T47D (cell line): Measurements from ENCODE around the gene KLHDC7B.

Experiments used
- DNase-seq, 2 experiments: peaks; one replicate each; pipeline versions ENCODE4 v3.0.0 to v3.0.0-alpha.2; 2011 to 2012; ENCODE audit warnings: low read depth in 1 of 2, low spot score in 1 of 2
- JUND ChIP-seq: IDR thresholded peaks from 2 replicates; pipeline ENCODE4 v1.6.1; 2012; ENCODE audit warnings: low read depth
- in situ Hi-C: cut with HindIII; loops from 2 replicates; pipeline ENCODE4 v1.10.0; 2016; ENCODE audit warnings: low sequenced_read_pairs, low pct_unique_long_range_greater_than_20kb

Gene KLHDC7B

DNA sequence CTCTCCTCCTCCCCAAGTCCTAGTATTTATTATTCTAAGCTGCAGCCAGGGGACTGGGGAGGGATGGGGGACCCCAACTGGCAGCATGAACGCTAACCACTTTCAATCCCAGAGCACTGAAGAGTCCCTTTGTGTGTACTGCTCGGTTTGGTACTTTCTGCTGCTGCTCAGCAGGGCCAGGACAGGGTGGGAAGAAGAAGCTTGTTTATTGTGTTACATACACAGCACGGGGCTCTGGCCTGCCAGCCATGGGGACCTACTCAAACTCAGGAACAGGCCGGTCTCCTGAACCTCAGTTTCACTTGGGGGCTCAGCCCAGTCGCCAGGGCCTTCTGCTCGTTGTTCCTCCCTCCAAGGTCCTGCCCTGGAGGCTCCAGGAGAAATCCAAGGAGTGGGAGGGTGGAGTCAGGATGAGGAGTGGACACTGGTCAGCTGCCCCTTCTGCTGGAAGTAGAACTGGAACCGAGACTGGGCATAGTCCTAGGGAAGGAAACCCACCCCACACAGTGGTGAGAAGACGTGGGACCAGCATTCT lies 33.1 kb downstream of the KLHDC7B start:
- TF ChIP-seq JUND: no peak
- DNase-seq: no peak
- in situ Hi-C loops: no loop called here

DNA sequence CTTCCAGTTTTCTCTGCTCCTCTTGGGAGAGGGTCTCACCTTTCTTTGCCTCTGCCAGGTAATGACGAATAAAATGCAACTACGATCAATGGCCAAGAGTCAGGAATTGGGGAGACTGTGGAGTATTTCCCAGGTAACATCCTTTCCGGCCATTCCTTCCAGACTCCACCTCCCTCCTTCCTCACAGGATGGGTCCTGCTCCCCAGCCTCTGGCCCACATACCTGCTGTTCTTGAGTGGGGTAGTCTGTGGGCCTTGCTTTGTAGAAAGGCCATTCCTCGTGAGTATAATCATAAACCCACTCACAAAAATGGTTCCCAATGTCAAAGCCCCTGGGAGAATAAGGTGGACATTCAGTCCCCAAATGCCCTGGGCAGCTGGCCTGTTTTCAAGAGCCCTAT lies 34.1 kb downstream of the KLHDC7B start:
- in situ Hi-C loops: no loop called here
- no peak for TF ChIP-seq JUND

DNA sequence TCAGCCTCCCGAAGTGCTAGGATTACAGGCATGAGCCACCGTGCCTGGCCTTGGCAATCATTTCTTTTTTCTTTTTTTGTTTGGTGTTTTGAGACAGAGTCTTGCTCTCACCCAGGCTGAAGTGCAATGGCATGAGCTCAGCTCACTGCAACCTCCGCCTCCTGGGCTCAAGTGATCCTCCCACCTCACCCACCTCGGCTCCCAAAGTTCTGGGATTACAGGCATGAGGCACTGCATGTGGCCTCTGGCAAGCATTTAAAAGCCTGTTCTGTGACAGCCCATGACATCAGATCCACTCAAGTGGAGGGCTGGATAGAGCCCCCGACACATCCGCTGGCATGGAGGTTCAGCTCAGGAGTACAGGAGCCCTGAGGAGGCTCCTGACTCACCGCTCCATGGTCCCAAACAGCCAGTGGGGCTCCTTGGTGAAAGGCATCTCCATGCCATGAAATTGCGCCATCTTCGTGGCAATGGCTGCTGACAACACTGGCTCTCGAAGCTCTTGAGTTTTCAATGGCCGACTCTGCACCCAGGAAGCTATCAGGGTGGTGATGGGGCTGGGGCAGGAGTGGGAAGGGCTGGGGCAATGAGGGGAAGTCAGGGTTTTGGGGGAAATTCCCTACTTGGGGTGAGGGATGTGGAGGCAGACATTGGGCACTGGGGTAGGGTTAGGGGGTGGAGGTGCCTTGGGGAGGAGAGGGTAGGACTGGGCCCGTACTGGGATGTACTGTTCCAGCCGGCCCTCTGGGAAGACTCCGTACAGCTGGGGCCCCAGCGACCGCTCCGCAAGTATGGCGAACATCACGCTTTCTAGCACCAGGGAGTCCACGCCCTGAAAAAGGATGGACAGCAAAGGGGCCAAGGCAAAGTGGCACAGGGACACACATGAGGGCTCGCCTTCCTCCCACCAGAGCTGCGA lies 35.6 kb downstream of the KLHDC7B start:
- DNase-seq: no peak
- no peak for TF ChIP-seq JUND
- in situ Hi-C loops: no loop called here

More for the DNA sequence above, 34.1 kb downstream of the KLHDC7B start:
- no peak for DNase-seq

DNA sequence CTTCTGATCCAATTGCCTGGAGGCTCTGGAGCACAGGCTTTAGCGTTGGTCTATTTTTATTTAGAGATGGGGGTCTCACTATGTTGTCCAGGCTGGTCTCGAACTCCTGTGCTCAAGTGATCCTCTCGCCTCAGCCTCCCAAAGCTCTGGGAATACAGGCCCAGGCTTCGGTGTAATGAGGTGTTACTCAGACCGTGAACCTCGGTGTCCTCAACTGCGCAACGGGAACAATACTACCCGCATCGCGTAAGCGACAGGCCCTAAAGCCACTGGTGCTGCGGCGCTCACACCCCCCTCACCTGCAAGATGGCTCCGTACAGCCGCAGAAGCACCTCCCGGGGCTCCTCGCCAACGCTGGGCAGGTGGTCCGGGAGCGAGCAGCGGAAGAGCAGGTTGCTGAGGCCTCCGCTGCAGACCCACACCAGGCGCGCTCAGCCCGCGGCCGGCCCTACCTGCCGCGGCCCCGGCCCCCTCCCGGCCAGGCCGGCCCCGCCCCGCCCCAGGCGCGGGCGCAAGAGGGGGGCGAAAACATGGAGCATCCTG lies 36.3 kb downstream of the KLHDC7B start:
- DNase-seq: peak in 1 of 2 experiments; percentile 10
- in situ Hi-C loops: no loop called here
- no peak for TF ChIP-seq JUND

DNA sequence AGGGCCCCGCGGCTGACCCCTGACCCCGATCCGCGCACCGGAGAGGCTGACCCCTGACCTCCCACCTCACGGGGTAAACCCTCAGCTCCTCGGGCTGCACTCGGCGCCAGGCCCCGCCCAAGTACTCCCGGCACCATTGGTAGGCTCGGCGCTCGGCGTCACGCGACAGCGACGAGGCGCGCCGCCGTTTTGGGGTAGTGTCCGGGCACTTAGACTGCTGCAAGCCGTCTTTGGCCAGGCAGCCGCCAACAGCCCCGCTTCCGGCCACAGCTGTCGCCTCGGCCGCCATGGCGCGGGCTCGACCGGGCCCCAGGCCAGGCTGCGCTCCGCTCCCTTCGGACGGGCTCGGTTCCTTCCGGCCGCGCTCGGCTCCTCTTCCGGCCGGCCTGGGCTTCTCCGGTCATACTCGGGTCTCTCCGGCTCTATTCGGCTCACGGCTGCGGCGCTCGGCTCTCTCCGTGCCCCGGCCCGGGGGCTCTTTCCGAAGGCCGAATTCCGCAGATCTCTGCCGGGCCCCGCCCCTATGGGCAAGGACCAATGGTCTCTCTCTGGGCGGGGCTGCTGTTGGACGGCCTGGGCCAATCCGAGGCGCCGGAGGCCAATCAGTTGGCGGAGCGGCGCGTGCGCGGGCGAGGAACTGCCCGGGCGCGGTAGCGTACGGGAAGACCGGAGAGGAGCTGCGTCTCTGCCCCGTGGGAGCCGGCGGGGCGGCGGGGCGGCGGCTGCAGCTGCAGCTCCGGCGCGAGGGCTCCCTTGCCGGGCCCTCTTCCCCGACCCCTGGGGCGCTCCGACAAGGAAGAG lies 37.0 kb downstream of the KLHDC7B start, which contains the start of gene CHKB:
TSS of gene CHKB (minus strand) at position 357 of the 801 bp plus-strand sequence. CDS start at position 289, 68 bp downstream.
- in situ Hi-C loops: no loop called here

DNA sequence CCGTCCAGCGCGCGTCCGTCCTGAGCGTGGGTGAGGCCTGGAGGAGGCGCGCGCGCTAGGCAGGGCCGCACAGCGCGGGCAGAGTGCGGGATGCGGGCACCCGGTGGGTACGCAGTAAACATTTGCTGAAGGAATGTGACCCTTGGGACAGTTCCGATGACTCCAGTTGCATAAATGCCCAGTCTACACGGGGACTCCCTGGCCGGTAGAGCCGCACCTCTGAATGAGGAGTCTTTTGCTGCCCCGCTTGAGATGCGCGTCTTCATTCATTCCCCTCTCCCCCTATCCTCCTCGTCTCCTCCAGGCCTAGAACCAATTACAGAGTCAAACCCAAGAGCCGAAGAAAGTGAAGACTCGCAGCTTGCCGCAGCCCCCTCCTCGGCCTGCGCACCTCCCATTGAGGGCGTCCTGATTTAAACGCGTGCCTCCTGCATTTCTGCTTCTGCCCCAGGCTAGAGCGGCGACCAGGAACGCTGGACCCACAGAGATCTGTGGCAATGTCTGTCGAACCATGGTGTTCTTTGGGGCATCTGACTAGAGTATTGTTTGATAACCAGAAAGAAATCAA lies 37.7 kb downstream of the KLHDC7B start:
- no peak for DNase-seq
- in situ Hi-C loops: no loop called here
- TF ChIP-seq JUND: no peak

More for the DNA sequence above, 37.0 kb downstream of the KLHDC7B start, which contains the start of gene CHKB:
- peak; percentile 96 to 97 for DNase-seq
- TF ChIP-seq JUND: no peak

DNA sequence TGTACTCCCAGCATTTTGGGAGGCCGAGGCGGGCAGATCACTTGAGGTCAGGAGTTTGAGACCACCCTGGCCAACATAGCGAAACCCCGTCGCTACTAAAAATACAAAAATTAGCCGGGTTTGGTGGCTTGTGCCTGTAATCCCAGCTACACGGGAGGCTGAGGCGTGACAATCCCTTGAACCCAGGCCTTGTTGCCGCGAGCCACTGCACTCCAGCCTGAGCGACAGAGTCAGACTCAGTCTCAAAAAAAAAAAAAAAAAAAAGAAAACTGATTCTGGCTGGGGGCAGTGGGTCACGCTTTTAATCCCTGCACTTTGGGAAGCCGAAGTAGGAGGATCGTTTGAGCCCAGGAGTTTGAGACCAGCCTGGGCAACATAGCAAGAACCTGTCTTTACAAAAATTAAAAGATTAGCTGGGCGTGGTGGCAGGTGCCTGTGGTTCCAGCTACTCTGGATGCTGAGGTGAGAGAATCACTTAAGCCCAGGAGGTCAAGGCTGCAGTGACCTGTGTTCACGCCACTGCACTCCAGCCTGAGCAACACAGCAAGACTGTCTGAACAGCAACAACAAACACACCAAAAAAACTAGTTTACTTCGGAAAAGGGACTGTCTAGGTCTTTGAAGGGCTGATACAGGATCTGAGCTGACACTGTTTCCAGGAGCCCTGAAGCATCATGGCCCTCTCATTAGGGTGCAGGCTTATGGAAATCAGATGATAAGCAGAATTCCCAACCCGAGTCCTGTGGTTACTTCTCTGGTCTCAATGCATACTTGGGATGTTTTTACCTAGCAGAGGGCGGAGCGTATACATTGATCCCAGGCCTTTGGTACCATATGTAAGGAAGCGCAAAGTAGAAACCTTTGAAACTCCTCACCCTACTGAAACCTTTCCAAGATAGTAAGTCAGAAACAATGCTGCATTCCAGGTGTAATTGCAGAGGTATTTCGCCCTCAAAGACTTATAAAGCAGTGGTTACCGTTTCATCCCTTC lies 38.7 kb downstream of the KLHDC7B start:
- in situ Hi-C loops: no loop called here
- no peak for DNase-seq
- TF ChIP-seq JUND: no peak

DNA sequence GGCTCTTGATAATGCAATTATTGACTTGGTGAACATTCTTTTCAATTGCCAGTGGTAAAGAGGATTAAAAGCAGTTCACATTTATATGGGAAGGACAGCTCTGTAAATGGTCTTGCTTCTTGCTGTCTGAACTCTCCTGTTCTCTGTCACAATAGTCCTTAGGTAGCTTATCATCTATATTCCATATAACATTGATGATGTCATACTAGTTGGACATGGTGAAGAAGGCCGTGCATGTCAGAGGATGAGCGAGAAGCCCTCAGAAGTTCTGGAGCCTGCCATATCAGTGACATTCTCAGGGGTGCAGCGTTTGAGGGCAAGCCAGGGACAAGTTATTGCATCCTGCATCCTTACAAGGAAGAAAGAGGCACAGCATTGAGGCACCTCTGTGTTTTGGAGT lies 39.5 kb downstream of the KLHDC7B start:
- no peak for TF ChIP-seq JUND
- in situ Hi-C loops: no loop called here
- DNase-seq: no peak

DNA sequence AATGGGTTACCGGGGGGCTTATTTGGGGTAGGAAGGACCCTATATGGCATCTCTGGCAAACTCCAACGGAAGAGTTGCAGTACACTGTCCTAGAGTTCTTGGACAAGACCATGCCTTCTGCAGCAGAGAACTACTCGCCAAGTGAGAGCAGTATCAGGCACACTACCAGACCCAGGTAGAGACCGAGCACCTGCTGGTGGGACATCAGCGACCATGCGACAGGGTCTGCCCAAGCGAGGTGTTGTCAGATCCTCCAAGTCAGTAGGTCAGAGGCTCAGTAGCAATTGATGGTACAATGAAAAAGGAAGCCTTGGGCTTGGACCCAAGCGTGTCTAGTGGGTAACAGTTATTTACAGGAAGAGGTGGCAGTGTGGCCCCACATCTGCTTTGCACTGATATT lies 40.1 kb downstream of the KLHDC7B start:
- in situ Hi-C loops: no loop called here
- no peak for DNase-seq
- TF ChIP-seq JUND: no peak

DNA sequence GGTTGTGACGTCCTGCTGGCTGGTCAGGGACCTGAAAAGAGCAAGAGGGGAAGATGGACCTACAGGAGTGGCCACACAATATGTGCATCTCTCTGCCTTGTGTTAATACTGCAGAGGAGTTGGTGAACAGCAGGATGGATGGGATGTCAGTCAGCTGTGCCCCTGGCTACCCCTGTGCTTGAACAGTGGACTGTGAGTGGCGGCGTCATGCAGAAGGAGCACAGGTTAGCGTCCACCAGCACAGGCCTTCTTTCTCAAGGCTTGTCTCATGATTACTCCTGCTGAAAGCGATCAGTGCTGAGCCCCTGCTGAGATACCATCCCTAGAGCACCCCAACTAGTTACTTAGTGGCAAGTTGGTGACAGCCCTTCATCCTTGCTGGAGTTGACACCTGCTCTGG lies 40.7 kb downstream of the KLHDC7B start:
- no peak for TF ChIP-seq JUND
- in situ Hi-C loops: no loop called here

DNA sequence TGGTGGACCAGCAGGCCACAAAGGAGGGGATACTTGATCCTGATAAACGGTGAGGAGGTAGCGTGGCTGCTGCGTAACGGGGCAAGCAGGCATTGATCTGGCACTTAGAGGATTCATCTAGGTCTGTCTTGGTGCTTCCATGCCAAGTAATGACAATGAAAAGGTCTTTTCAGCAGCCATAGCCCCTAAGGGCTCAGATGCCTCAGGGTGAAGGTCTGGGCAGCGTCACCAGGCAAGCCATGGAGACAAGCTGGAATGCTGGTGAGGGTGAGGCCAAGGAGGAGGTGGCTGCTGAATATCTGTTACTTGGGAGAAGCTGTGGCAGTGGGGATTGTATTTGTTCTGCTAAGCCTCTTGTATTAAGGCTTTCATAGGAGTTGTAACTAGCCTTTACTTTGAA lies 41.7 kb downstream of the KLHDC7B start:
- no peak for TF ChIP-seq JUND
- DNase-seq: no peak
- in situ Hi-C loops: no loop called here

More for the DNA sequence above, 40.7 kb downstream of the KLHDC7B start:
- no peak for DNase-seq

DNA sequence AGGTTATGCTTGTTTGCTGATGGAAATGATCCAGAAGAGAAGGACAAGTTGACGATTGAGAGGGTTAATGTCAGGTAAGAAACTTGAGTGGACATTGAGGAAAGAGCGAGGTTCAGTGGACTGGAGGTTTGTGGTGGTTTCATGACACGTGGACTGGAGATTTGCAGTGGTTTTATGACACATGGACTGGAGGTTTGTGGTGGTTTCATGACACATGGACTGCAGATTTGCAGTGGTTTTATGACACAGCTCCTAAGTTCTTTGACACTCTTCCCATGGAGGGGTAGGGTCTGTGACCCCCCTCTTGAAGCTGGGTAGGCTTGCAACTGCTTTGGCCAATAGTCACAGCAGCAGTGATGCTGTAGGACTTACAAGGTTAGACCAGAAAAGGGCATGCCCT lies 49.5 kb downstream of the KLHDC7B start:
- in situ Hi-C loops: no loop called here
- DNase-seq: no peak
- no peak for TF ChIP-seq JUND
